HG03460 (cell line): ENCODE results near the gene MEIS2.

Source experiments
- ATAC-seq: cut with Tn5 transposase; IDR thresholded peaks from one replicate; pipeline ENCODE4 v1.9.1; 2021; ENCODE audit not compliant: unreplicated experiment

Gene MEIS2

DNA sequence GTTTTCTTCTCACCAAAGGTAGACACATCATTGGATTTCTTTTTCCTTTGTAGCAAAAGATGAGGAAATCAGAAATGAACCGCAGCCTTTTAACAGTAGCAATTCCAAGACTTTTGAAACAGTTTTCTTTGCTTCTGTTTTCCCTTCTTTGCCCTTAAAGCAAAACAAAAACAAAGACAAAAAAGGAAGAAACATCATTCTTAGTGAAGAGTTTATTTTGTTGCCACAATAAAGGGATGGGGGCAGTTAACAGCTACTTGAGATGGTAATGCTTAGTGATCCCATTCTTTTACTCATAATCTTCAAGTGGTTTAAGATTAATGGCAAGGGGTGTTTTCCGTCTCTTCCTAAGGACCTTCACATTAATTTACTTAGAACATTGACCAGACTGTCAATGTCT, 218.8 kb downstream of the MEIS2 start:
- no peak for ATAC-seq

DNA sequence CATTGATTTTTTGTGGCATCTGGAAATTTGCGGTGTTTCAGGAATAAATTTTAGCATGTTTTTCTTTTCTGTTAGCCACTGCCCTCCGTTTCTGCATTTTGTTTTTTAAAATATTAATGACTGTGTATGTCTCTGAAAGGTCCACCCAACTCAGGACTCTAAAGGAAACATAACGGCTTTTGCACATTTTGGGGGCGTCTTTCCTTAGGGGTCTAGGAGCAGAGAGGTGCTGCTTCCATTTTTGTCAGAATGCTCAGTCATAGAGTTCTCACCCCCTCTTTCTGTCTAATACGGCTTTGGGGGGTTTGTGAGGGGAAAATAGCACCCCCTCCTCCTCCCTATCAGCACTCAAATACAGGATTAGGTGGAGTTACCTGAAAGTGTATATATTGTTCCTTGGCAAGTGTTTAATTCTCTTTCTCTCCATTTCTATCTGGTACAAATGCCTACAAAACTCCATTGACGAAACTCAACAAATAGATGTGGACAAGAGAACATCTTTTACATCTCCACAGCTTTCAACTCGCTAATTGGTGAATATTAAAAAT, 219.4 kb downstream of the MEIS2 start:
- ATAC-seq: no peak

DNA sequence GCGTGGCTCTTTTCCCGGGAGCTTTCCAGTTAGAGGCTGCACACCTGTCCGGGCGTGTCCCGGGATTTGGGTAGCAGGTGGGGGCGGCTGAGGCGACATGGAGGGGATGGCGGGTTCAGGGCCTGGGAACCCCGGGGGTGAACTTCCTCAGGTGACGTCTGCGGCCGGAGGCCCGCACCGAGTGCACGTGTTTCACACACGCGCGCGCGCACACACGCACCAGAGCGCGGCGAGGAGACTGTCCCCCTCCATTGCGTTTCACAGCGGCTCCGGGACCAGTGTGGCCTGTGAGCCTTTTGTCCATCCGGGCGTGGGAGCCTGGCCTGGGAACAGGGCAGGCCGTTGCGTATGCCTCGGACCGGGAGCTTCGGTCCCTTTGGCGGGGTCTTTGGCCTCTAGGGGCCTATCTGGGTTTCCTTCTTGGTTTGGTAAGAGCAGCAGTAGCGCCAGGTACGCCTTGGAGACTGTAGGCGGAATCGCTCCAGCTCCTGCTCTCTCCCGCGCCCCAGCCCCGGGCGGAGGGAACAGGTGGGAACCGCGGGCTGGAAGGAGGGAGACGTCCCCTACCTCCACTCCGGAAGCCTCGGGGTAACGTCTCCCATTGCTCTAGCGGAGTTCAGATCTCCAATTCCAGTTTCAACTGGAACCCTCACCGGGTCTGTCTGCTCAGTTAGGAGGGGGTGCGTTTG, 220.0 kb downstream of the MEIS2 start:
- no peak for ATAC-seq

DNA sequence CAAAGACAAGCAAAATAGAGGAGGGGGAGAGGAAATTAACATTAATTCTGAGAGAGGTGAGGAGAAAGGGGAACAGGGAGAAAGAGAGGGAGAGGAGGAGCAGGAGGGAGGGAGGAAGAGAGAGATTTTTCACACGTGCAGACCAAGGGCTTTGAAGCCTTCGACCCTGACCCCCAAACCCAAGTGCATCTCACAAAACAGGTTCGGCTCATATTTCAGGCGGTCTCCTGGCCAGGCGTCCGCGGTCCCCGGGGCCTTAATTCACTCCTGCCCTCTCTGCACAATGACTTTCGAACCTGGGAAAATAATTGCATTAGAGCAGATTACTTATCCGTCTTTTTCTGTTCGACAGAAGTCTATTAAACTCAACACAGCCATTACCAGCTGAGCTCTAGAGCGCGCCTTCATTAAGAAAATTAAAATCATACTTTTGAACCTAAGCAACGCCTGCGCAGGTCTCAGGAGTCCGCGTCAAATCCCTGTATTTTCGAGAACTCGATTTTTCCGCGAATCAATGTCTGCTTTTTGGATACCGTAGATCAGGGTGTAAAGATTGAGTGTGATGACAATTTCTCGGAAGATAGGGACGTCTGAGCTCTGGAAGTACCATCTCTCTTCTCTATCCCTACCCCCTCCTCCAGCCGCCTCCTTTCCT, 220.7 kb downstream of the MEIS2 start:
- no peak for ATAC-seq

DNA sequence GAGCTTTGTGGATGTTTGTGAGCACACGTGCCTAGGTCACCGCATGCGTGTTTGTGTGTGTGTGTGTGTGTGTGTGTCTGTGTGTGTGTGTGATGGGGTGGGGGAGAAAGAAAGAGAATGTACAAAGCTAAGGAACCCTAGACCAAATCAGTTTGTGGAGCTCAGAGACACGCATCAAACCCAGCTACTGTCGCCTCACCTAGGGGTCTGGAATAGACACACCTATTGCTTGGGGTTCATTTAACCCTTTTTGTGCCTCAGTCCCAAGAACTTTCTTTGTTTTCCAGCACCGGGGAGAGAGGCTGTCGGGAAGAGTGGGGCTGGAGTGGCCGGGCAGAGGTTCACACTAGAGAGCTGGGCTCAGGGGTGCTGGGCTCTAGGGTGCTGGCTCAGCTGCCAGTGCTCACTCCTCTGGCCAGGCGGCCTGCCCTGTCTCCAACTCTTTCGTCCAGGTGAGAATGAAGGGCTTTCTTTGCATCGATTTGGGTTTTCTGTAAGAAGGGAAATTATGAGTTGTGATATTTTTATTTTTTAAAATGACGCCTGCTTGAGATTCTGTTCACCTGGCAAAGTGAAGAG, 221.6 kb downstream of the MEIS2 start:
- no peak for ATAC-seq

DNA sequence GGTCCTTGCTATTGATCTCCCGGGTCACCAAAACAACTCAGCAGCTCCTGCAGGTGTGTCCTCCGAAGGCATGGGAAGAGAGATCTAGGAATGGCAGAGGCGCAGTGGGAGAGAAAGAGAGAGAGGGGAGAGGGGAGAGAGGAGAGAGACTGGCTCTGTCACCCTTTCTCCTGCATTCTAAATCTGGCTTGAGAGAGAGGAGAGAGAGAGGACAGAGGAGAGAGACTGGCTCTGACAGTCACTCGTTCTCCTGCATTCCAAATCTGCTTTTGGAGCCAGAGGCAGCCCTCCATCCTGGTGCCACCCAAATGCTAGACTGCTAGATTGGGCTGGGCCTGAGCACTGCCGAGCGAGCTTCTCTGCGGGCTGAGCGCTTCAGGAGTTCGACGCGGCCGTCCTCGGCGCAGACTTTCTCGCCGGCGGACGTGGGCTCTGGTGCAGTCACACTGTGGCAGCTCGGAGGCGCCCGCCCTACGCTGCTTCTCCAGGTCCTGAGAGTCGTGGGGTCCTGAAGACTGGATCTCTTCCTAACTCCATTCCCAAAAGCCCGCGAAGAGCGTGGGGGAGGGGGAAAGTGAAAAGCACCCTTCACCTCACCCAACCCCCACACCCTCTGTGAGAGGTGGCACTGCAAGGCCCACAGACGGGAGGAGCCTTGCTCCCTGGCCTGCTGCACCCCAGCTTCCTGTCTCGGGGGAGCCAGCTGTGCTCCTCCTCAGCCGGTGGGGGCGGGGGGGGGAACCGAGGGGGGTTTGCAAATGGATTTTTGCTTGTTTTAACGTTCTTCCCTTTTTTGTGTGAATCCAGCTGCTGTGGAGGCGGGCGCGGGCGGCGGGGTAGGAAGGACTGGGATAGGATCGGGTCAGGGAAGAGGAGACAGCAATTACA, 222.3 kb downstream of the MEIS2 start:
- peak; percentile 61 for ATAC-seq

DNA sequence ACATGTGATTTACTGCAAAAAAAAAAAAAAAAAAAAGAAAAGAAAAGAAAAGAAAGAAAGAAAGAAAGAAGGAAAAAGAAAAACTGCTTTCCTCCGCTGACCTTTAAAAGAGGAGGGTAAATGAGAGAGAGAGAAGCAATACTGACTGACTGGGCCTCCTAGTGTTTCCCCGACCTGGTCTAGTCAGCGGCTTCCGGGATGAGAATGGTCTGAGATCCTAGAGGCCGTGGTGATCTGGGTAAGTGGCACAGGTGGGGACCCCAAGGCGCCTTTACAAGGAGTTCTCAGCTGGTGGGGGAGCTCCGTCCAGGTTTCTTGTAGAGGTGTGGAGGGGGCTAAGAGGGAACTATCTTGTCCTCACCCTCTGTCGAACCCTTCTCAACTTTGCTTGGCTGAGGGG, 223.1 kb downstream of the MEIS2 start:
- ATAC-seq: no peak

DNA sequence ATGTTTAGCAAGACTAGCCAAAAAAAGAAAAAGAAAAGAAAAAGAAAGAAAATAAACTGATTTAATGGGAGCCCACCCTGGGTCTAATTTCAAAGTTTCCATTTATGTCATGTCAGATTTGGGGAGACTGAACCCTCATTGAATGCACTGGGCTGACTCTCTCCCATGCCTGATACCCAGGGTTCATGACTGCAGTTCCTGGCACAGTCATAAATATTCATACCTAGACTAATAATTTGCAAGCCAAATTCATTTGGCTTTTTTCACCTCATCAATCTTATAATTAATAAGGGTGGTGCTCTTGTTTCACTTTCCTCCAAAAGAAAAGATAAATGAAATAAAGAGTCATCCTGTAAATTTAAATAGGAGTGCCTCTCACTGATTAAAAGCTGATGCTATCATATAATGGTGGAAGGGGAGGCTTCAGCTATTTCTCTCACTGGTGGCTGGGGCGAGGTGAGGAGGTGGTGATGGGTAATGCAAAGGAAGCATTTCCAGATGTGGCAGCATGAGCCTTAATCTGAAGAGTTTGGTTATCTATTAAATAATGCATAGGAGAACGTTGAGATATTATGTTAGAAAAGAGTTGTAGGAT, 224.5 kb downstream of the MEIS2 start:
- no peak for ATAC-seq

DNA sequence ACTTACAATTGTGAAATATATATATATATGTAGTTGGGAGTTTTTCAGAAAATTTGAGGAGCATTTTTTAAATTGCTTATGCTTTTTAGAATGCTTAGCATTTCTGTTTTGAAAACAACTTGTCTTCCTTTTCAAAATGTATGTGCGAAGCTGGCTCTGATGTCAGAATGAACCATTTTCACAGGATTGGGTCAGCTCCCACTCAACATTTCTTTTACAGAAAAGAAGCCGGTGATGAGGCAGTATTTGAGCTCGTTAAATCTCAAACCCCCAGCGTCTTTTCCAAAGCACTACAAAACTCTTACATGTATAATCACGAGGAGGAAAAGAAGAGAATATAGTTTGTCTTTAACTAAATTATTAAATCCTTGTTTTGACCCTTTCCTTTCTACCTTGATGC, 225.4 kb downstream of the MEIS2 start:
- no peak for ATAC-seq

DNA sequence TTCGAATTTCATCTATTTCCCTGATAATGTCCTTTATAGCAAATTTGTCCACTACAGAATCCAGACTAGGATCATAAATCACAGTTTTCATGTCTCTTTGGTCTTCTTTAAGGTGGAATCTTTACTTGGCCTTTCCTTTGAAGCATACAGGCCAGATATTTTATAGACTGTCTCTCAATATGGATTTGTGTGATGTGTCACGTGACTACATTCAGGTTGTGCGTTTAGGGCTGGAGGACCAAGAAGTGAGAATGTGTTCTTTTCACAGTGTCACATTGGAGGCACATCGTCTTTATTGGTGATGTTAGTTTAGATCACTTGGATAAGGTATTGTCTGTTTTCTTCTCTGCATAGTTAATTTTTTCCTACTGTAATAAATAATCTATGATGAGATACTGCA, 232.9 kb downstream of the MEIS2 start:
- ATAC-seq: no peak

DNA sequence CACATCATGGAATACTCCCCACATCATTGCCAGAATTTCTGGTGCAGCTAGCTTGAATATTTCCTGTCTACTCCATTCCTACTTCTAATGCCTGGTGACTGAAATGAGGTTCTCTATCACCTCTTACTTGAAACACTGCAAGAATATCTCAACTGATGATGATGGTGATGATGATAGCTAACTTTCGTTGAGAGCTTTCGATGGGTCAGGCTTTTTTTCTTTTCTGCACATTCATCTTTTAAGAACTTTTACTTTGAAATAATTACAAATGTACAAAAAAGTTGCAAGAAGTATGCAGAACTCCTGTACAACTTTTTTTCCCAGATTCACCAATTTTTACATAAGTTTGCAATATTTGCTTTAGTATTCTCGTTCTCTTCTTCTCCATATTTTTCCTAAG, 233.5 kb downstream of the MEIS2 start:
- no peak for ATAC-seq

DNA sequence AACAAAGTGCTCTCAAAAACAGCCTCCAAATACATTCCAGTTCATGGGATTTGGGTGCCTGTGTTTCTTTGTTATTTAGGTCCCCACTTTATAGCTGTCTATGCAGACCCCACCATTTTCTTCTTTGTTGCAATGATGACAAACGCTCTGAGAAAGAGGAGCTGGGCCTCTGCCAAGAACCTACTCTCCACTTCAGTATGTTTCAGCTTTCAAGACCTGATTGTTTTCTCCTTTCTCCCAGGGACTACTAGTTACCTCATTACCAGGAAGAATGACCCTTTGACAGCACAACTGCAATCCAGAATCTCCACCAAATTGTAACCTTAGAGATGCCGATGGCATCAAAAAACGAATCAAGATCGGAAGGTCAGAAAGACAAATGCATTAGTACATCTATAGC, 236.8 kb downstream of the MEIS2 start:
- ATAC-seq: no peak

DNA sequence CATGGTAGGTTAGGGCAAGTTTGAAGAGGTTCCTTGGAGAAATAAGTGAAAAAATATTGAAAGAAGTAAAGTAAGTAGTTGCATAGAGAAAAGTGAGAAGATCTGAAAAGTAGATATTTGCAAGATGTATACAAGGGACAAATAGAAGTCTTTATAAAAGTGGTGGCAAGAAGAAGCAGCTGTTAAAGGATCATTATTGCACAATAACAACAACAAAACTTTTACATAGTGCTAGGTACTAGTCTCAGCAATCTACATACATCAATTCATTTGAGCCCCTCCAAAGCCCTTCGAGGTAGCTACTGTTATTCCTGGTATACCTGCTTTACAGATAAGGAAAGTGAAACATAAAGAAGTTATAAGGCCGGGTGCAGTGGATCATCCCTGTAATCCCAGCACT, 239.6 kb downstream of the MEIS2 start:
- no peak for ATAC-seq

DNA sequence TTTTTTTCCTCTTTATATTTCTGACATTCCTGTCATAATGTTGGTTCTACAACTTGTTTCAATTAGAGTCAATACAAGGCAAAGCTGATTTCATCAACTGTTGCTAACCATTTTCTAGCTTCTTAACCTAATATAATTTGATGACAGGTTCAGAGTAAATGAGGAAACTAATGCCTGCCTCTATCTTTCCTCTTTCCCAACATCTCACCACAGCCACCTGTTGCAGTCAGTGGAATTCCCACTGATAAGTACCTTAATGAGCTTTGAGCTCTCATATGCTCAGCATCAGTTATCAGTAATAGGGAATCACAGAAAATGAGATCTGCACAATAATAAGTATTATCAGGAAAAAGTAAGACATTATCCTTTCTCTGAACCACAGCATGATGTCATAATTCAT, 241.9 kb downstream of the MEIS2 start:
- no peak for ATAC-seq

DNA sequence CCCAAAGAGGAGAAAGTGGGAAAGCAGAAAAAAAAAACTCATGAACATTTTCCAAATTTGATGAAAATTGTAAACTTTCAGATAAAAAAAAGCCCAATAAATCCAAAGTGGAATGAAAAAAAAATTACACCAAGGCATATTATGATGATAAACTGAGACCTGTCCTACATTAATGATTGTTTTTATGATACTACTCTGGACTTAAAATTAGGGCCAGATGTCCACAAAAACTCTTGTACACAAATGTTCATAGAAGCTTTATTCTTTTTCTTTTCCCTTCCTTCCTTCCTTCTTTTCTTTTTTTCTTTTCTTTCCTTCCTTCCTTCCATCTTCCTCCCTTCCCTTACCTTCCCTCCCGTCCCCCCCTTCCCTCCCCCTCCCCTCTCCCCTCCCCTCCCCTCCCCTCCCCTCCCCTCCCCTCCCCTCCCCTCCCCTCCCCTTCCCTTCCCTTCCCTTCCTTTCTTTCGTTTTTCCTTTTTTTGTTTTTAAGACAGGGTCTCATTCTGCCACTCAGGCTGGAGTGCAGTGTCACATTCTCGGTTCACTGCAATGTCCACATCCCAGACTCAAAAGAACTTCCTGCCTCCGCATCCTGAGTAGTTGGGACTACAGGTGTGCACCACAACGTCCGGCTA, 243.9 kb downstream of the MEIS2 start:
- ATAC-seq: no peak

DNA sequence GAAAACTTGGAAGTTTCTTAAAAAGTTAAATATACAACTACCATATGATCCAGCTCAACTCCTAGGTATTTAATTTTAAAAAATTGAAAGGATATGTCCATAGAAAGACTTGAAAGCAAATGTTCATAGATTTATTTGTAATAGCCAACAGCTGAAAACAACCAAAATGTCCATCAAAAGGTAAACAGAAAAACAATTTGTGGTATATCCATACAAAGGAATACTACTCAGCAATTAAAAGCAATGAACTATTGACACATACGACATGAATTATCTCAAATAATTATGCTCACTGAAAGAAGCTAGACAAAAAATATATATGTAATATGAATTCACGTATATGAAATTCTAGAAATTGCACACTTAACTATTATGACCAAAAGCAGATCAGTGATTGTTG, 249.5 kb downstream of the MEIS2 start:
- no peak for ATAC-seq

DNA sequence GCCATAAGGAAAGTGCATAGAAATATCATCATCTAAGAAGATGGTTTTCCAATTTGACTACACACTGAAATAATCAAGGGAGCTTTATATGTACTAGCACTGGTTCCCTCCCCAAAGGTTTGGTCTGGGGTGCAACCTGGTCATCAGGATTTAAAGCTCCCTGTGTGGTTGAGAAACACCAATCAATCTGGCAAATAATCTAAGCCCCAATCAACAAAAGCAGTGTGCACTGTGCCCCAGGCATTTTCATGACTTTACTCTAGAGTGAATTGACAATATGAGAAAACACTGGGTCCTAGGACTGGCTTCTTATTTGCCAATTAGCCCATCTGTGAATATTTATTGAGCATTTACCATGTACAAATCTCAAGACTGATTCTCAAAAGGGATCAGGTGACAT, 255.1 kb downstream of the MEIS2 start:
- ATAC-seq: no peak

DNA sequence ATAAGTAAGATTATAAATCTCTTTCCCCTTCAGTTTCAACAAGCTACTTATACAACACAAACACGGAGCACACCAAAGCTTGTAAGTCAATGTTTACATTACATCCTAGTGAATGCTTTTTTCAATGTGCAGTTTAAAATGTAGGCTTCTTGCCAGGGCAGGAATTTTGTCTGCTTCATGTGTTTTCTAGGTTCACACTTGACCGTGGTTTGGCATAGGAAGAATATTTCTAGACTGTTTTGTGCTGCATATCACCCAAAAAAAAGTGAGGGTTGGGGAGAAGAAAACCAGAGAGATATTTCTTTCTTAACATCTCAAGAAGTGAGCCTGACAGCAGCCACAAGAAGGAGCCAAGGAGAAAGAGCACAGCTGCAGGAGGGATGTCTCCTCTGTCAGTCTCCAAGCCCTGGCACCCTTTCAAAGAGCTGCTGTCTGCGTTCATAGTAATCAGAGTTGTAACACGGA, 255.8 kb downstream of the MEIS2 start:
- no peak for ATAC-seq

DNA sequence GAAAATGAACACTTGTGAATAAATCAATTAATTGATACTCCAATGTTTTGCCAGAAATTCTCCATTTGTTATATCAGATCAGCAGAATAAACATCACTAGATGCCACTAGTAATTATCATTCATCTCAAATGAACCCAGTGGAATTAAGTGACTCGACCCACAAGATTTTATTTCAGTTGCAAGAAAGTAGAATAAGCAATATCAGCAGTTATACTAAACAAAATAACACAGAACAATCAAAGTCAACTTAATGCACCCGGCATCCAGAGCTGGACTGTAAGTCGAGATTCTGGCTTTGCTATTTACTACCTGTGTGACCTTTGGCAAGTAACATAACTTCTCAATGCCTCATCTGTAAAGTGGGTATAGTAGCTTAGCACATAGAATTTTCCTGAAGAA, 256.5 kb downstream of the MEIS2 start:
- no peak for ATAC-seq

DNA sequence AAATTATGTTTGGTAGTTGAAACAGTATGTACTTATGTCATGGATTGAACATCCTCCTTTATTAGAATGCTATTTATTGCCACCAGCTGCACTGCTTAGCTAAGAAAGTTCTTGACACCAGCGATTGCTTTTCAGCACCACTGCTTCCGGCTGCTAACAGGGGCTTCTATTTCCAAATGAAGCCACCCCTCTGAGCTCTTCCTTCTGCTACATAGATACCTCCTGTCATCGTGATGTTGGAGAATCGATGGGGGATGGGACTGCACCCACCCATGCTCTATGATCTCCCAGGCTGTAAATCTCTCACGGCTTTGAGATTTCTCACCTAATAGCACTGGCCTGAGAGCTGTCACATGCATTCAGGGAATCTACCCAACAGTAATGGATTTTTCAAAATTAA, 259.2 kb downstream of the MEIS2 start:
- ATAC-seq: no peak
